Posterior vena cava (tissue), 2 donors: Measurements from ENCODE around the gene EIF3B. TPM values are rescaled to one million over a fixed set of nuclear protein-coding genes. Genes with fewer than 3 reads are reported as not detected.
"Not testable (repeated sequence)": the region's sequence is repeated elsewhere in the genome, so short reads cannot be mapped to it uniquely, and the experiment has no call there.

Experiments used
- DNase-seq: peaks from one replicate; pipeline ENCODE4 v3.0.0-alpha.2; 2020; ENCODE audit warnings: low spot score
- intact Hi-C, 2 donors: fragments of 100-400 bp; cut with DNase I; formaldehyde crosslinking; loops; one replicate each; pipeline versions ENCODE4 v1.14.1 to v1.14.2; 2022 to 2023
- total RNA-seq, 2 donors: library from RNA; stranded (reverse); fragmentation: NEBNext Ultra II Directional; extraction: Animal tissue kit (Norgen Biotek cat#: 25700); gene quantifications; one replicate each; pipeline ENCODE4 v1.2.1, GENCODE V29; 2021
- donor health status: DM: yes; HTN: yes; CAD: no.
- donor health status: DM: yes; HTN: yes; CAD: no.

Gene EIF3B
- total RNA-seq, 2 donors from 2014 or later = 78.1 to 90.1 TPM

GRCh38 chr7:2372724-2373123, 18.1 kb downstream of the EIF3B start:
- DNase-seq = no peak
- intact Hi-C loops = no loop called here

GRCh38 chr7:2373124-2373556, 18.5 kb downstream of the EIF3B start:
- intact Hi-C loops = no loop called here

GRCh38 chr7:2373646-2374045, 19.0 kb downstream of the EIF3B start:
- intact Hi-C loops = no loop called here
- DNase-seq = no peak

More at GRCh38 chr7:2373124-2373556, 18.5 kb downstream of the EIF3B start:
- DNase-seq = no peak

GRCh38 chr7:2374401-2374800, 19.8 kb downstream of the EIF3B start:
- intact Hi-C loops = no loop called here
- DNase-seq = no peak

- intact Hi-C loops = no loop called here
- no peak for DNase-seq
Observed at GRCh38 chr7:2374830-2375728, 20.5 kb downstream of the EIF3B start.

GRCh38 chr7:2376351-2377154, 21.9 kb downstream of the EIF3B start:
- intact Hi-C loops = no loop called here
- DNase-seq = no peak

- DNase-seq, intact Hi-C loops: not testable (repeated sequence)
Observed at GRCh38 chr7:2377492-2377891, 22.9 kb downstream of the EIF3B start.

GRCh38 chr7:2378125-2378524, 23.5 kb downstream of the EIF3B start:
- intact Hi-C loops, DNase-seq: not testable (repeated sequence)

GRCh38 chr7:2379161-2379560, 24.5 kb downstream of the EIF3B start:
- no peak for DNase-seq
- intact Hi-C loops = no loop called here

GRCh38 chr7:2379821-2380450, 25.3 kb downstream of the EIF3B start:
- DNase-seq = no peak
- intact Hi-C loops = no loop called here

- DNase-seq = no peak
- intact Hi-C loops = no loop called here
Observed at GRCh38 chr7:2380461-2380860, 25.8 kb downstream of the EIF3B start.

- no peak for DNase-seq
- intact Hi-C loops = no loop called here
Observed at GRCh38 chr7:2381227-2381626, 26.6 kb downstream of the EIF3B start.

- intact Hi-C loops = no loop called here
- DNase-seq = no peak
Observed at GRCh38 chr7:2381881-2382509, 27.4 kb downstream of the EIF3B start.

GRCh38 chr7:2383543-2384274, 29.1 kb downstream of the EIF3B start:
- intact Hi-C loops = no loop called here
- no peak for DNase-seq

- intact Hi-C loops = no loop called here
- no peak for DNase-seq
Observed at GRCh38 chr7:2384354-2385243, 30.0 kb downstream of the EIF3B start.

- DNase-seq, intact Hi-C loops: not testable (repeated sequence)
Observed at GRCh38 chr7:2386122-2386521, 31.5 kb downstream of the EIF3B start.

- DNase-seq = no peak
- intact Hi-C loops = no loop called here
Observed at GRCh38 chr7:2386964-2387669, 32.5 kb downstream of the EIF3B start.
